Panc1 (cell line): ENCODE data around the gene RNPS1. TPM values are rescaled to one million over a fixed set of nuclear protein-coding genes. Genes with fewer than 3 reads are reported as not detected.

Experiments
- ATAC-seq: fragments of 200-7000 bp; cut with Tn5 transposase; 2 replicates; pipeline ENCODE4 v1.9.1; 2020; ENCODE audit warnings: mild to moderate bottlenecking, moderate library complexity
- BruUV-seq: library from RNA; stranded (reverse); fragments of 400-500 nt; replicated peaks from 2 replicates; lab custom pipeline; 2021; lab: Mats Ljungman, UMichigan
- CTCF ChIA-PET: fragments of 300-600 bp; sonication (Branson Sonifier 250); formaldehyde crosslinking; loops from one replicate; lab custom pipeline; 2022; ENCODE audit warnings: antibody characterized with exemption; lab: Charles Lee
- POLR2A ChIA-PET: fragments of 300-600 bp; sonication (Branson Sonifier 250); formaldehyde crosslinking; loops from one replicate; lab custom pipeline; 2022; ENCODE audit warnings: antibody characterized with exemption; lab: Charles Lee
- DNase-seq: peaks from one replicate; pipeline ENCODE4 v3.0.0-alpha.2; 2010; ENCODE audit warnings: low read depth, low spot score
- H3K27ac ChIP-seq: 2 replicates; pipeline ENCODE4 v1.5.1; 2011; ENCODE audit warnings: mild to moderate bottlenecking, low read length, inconsistent platforms
- H3K27me3 ChIP-seq: fragments of 200-500 bp; sonication (Bioruptor generic); 2 replicates; pipeline ENCODE4 v1.6.0; 2014; ENCODE audit warnings: low read length, inconsistent platforms; ENCODE audit not compliant: control insufficient read depth, insufficient read depth
- H3K36me3 ChIP-seq: fragments of 200-500 bp; sonication (Bioruptor generic); 2 replicates; pipeline ENCODE4 v1.5.1; 2014; ENCODE audit warnings: inconsistent platforms, mild to moderate bottlenecking, low read length, moderate library complexity; ENCODE audit not compliant: control insufficient read depth, insufficient read depth
- H3K4me1 ChIP-seq: 2 replicates; pipeline ENCODE4 v1.5.1; 2011; ENCODE audit warnings: inconsistent platforms, mild to moderate bottlenecking, low read length, moderate library complexity; ENCODE audit not compliant: control insufficient read depth, insufficient read depth
- H3K4me3 ChIP-seq, 2 experiments: 2 replicates each; pipeline ENCODE4 v1.5.1; 2011 to 2012; ENCODE audit warnings: low read depth in 2 of 2, low read length in 2 of 2, mild to moderate bottlenecking in 2 of 2, inconsistent platforms in 1 of 2, moderate library complexity in 1 of 2
- H3K9me3 ChIP-seq: fragments of 200-500 bp; sonication (Bioruptor generic); 2 replicates; pipeline ENCODE4 v1.5.1; 2014; ENCODE audit warnings: low read depth, mild to moderate bottlenecking, inconsistent platforms, low read length, moderate library complexity; ENCODE audit not compliant: control insufficient read depth, insufficient read depth
- POLR2AphosphoS5 ChIP-seq: IDR thresholded peaks from 2 replicates; pipeline ENCODE4 v1.6.1; 2012; ENCODE audit warnings: mild to moderate bottlenecking, low read depth, low read length, moderate library complexity
- SIN3A ChIP-seq: IDR thresholded peaks from 2 replicates; pipeline ENCODE4 v1.6.1; 2012; ENCODE audit warnings: low read depth, mild to moderate bottlenecking, low read length, moderate library complexity, borderline replicate concordance; ENCODE audit not compliant: insufficient read depth
- TCF7L2 ChIP-seq: IDR thresholded peaks from 2 replicates; pipeline ENCODE4 v1.6.1; 2011; ENCODE audit warnings: mild to moderate bottlenecking, low read depth, low read length, inconsistent platforms
- in situ Hi-C: cut with HindIII; loops from 2 replicates; pipeline ENCODE4 v1.10.0; 2016; ENCODE audit warnings: low sequenced_read_pairs, low pct_unique_long_range_greater_than_20kb
- intact Hi-C: fragments of 100-400 bp; cut with micrococcal nuclease; formaldehyde crosslinking; loops from one replicate; pipeline ENCODE4 v1.10.0; 2022; ENCODE audit not compliant: unreplicated experiment
- total RNA-seq: library from RNA; stranded (reverse); gene quantifications from one replicate; pipeline ENCODE4 v1.2.1, GENCODE V29; 2021; ENCODE audit not compliant: unreplicated experiment
- TF ChIP-seq, protein P1 (sequence below): fragments of 450-650 bp; IDR thresholded peaks from 2 replicates; pipeline ENCODE4 v1.5.1; 2017; ENCODE audit warnings: mild to moderate bottlenecking
- TF ChIP-seq, protein P2 (sequence below), 2 experiments: IDR thresholded peaks; 2 replicates each; pipeline ENCODE4 v1.6.1; 2011 to 2012; ENCODE audit warnings: low read depth in 2 of 2, control low read depth in 1 of 2, low read length in 1 of 2, mild to moderate bottlenecking in 1 of 2, moderate library complexity in 1 of 2; ENCODE audit not compliant: insufficient read depth in 1 of 2

Gene RNPS1
- total RNA-seq, 1 experiment from 2014 or later = 249 TPM

DNA sequence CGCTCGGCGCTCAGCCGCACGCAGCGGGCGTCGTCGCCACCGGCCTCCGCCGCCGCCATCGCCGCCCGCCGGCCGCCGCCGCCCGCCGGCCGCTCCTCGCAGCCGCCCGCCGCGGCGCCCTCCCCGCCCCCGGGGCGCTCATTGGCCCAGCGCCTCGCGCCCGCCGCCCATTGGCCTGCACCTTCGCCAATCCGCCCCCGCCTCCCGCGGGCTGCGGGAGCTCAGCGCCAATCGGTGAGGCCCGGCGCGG lies 53.3 kb downstream of the RNPS1 start, which contains the start of gene PGP:
Gene PGP (minus strand): TSS at position 122 of the 250 bp plus-strand sequence. CDS start 63 bp downstream, at position 59.
- Histone ChIP-seq H3K27ac (peak within 1 kb of the TSS; percentile 99), H3K36me3 (peaks cover 3% of the 10 kb centered on the region; the same call in 1 of the 2 replicates), H3K4me1 (peaks cover 30% of the 10 kb centered on the region), H3K27me3 (no peaks in the 10 kb centered on the region), H3K9me3 (no peaks in the 10 kb centered on the region), H3K4me3 (peak within 1 kb of the TSS; percentile 83 to 94)
- intact Hi-C loops (no loop called here), in situ Hi-C loops (no loop called here)
- BruUV-seq = no TSS peak
- ChIA-PET CTCF (interaction anchor here (0.6 kb wide), 1 partner anchor 120 kb away, joined by 4 read pairs; no protein-coding TSS in a partner anchor), POLR2A (interaction anchor here (0.6 to 0.8 kb wide), 4 partner anchors 13 to 271 kb away, joined by 3 read pairs; partner anchors contain the start of gene ECI1)
- DNase-seq (no peak), ATAC-seq (peak; percentile 82)
- TF ChIP-seq, protein P1, sequence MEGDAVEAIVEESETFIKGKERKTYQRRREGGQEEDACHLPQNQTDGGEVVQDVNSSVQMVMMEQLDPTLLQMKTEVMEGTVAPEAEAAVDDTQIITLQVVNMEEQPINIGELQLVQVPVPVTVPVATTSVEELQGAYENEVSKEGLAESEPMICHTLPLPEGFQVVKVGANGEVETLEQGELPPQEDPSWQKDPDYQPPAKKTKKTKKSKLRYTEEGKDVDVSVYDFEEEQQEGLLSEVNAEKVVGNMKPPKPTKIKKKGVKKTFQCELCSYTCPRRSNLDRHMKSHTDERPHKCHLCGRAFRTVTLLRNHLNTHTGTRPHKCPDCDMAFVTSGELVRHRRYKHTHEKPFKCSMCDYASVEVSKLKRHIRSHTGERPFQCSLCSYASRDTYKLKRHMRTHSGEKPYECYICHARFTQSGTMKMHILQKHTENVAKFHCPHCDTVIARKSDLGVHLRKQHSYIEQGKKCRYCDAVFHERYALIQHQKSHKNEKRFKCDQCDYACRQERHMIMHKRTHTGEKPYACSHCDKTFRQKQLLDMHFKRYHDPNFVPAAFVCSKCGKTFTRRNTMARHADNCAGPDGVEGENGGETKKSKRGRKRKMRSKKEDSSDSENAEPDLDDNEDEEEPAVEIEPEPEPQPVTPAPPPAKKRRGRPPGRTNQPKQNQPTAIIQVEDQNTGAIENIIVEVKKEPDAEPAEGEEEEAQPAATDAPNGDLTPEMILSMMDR = no peak

DNA sequence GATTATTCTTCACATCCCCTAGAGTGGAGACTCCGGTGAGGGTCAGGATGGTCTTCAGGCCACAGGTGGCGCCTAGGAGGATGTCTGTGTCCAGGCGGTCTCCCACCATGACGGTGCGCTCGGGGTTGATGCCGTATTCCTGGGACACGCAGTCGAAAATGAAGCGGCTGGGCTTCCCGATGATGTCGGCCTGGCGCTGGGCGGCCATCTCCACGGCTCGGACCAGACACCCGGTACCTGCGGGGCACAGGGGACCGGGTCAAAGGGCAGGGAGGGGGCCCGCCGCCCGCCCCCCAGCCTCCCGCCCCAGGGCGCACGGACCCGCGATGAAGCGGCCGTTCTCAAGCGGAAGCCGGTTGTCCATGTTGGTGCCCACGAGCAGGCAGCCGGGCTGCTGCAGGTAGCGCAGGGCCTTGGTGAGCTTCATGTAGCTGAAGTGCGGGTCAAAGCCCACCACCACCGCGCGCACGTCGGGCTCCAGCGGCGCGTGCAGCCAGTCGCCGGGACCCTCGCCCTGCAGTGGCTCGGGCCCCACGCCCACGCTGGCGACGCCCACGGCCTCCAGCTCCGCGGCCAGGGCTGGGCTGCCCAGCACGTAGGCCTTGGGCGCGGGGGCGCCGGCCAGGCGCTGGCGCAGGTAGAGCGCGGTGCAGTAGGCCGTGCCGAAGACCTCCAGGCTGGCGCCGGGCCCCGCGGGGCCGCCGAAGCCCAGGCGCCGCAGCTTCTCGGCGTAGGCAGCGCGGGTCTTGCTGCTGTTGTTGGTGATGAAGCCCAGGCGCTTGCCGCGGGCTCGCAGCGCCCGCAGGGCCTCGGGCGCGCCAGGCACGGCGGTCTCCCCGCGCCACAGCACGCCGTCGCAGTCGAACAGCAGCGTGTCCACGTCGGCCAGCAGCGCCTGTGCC lies 53.9 kb downstream of the RNPS1 start:
- in situ Hi-C loops (no loop called here), intact Hi-C loops (no loop called here)
- Histone ChIP-seq H3K27ac (peak overlapping the region; percentile 86), H3K27me3 (no peaks in the 10 kb centered on the region), H3K36me3 (peaks cover 3% of the 10 kb centered on the region; the same call in 1 of the 2 replicates), H3K4me1 (peaks cover 30% of the 10 kb centered on the region), H3K4me3 (peak overlapping the region; percentile 65 to 83), H3K9me3 (no peaks in the 10 kb centered on the region)
- no TSS peak for BruUV-seq
- ATAC-seq (peak; percentile 3; the same call in 1 of the 2 replicates), DNase-seq (no peak)
- CTCF ChIA-PET = no interaction called here
- TF ChIP-seq SIN3A (peak; percentile 10; the same call in 1 of the 2 replicates), POLR2AphosphoS5 (no peak), TCF7L2 (no peak)
- TF ChIP-seq, protein P2, sequence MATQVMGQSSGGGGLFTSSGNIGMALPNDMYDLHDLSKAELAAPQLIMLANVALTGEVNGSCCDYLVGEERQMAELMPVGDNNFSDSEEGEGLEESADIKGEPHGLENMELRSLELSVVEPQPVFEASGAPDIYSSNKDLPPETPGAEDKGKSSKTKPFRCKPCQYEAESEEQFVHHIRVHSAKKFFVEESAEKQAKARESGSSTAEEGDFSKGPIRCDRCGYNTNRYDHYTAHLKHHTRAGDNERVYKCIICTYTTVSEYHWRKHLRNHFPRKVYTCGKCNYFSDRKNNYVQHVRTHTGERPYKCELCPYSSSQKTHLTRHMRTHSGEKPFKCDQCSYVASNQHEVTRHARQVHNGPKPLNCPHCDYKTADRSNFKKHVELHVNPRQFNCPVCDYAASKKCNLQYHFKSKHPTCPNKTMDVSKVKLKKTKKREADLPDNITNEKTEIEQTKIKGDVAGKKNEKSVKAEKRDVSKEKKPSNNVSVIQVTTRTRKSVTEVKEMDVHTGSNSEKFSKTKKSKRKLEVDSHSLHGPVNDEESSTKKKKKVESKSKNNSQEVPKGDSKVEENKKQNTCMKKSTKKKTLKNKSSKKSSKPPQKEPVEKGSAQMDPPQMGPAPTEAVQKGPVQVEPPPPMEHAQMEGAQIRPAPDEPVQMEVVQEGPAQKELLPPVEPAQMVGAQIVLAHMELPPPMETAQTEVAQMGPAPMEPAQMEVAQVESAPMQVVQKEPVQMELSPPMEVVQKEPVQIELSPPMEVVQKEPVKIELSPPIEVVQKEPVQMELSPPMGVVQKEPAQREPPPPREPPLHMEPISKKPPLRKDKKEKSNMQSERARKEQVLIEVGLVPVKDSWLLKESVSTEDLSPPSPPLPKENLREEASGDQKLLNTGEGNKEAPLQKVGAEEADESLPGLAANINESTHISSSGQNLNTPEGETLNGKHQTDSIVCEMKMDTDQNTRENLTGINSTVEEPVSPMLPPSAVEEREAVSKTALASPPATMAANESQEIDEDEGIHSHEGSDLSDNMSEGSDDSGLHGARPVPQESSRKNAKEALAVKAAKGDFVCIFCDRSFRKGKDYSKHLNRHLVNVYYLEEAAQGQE (IDR thresholded peaks at IDR 0.05; ENCODE audit: insufficient read depth in 1 of 2, low read depth in 2 of 2, low read length in 1 of 2) = 0 out of 4 replicates have a peak, but pooled peaks of 1 of the 2 experiments have one; percentile 9
- TF ChIP-seq, protein P1 = no peak
- POLR2A ChIA-PET = interaction anchor here (0.8 kb wide), 1 partner anchor 38 kb away, joined by 3 read pairs; the partner anchor contains the start of gene ECI1
